Measurements from ENCODE around the gene MIA2.
"Not testable (repeated sequence)": the region's sequence is repeated elsewhere in the genome, so short reads cannot be mapped to it uniquely, and the experiment has no call there.

Gene MIA2

DNA sequence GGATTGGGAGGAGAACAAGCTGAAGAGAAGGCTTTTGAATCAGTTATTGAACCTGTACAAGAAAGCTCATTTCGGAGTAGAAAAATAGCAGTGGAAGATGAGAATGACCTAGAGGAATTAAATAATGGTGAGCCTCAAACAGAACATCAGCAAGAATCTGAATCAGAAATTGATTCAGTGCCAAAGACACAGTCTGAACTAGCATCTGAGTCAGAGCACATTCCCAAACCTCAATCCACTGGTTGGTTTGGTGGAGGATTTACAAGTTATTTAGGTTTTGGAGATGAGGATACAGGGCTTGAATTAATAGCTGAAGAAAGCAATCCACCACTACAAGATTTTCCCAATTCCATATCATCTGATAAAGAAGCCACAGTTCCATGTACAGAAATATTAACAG lies 13.5 kb downstream of the MIA2 start:
- TF ChIP-seq EZH2phosphoT487 (IDR thresholded peaks at IDR 0.05; ENCODE audit: borderline replicate concordance, low read length): no peak
- TF ChIP-seq, protein P1, sequence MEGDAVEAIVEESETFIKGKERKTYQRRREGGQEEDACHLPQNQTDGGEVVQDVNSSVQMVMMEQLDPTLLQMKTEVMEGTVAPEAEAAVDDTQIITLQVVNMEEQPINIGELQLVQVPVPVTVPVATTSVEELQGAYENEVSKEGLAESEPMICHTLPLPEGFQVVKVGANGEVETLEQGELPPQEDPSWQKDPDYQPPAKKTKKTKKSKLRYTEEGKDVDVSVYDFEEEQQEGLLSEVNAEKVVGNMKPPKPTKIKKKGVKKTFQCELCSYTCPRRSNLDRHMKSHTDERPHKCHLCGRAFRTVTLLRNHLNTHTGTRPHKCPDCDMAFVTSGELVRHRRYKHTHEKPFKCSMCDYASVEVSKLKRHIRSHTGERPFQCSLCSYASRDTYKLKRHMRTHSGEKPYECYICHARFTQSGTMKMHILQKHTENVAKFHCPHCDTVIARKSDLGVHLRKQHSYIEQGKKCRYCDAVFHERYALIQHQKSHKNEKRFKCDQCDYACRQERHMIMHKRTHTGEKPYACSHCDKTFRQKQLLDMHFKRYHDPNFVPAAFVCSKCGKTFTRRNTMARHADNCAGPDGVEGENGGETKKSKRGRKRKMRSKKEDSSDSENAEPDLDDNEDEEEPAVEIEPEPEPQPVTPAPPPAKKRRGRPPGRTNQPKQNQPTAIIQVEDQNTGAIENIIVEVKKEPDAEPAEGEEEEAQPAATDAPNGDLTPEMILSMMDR (IDR thresholded peaks at IDR 0.05; ENCODE audit: low read depth, low read length, poor library complexity, severe bottlenecking): no peak
- H3K4me2 ChIP-seq (ENCODE audit: low read length): no peak overlapping the region

DNA sequence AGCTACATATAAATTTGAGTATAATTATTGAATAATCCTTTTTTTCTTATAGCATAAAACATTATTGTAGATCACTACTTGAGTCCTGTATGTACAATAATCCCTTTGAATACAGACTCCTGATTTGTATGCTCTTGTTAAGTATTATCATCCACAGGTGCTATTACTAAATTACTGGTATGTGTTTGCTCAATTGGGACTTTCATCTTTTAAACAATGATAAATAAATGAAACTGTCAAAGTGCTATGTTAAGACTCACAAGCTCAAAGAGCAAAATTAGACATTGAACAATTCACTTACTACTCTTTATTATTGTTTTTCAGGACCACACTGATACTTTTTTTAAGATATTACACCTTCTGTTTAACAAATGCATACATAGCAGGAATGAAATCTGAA lies 17.8 kb downstream of the MIA2 start:
- no peaks in the 10 kb centered on the region for H3K36me3 ChIP-seq (ENCODE audit: control insufficient read depth, low read length)
- H3K4me1 ChIP-seq (ENCODE audit: control insufficient read depth, low read length): no peaks in the 10 kb centered on the region
- H3K79me2 ChIP-seq (ENCODE audit: control insufficient read depth, low read length): no peaks in the 10 kb centered on the region
- H3K9me2 ChIP-seq (replicated peaks; ENCODE audit: control insufficient read depth, low read length): no peaks in the 10 kb centered on the region
- no peak overlapping the region for H3K27ac ChIP-seq (ENCODE audit: low read depth, low read length)
- TF ChIP-seq EZH2phosphoT487 (IDR thresholded peaks at IDR 0.05; ENCODE audit: borderline replicate concordance, low read length): no peak
- TF ChIP-seq, protein P1 (IDR thresholded peaks at IDR 0.05; ENCODE audit: low read depth, low read length, poor library complexity, severe bottlenecking): no peak
- no peak overlapping the region for H3K4me3 ChIP-seq (ENCODE audit: low read length)
- no peaks in the 10 kb centered on the region for H4K20me1 ChIP-seq (ENCODE audit: control insufficient read depth, insufficient read depth, low read depth, low read length)
- peaks cover 4% of the 10 kb centered on the region; the same call in 1 of the 2 replicates for H3K27me3 ChIP-seq (ENCODE audit: control insufficient read depth, low read length)
- no peaks in the 10 kb centered on the region for H3F3A ChIP-seq (ENCODE audit: control insufficient read depth, insufficient read depth)
- no peak overlapping the region for H3K4me2 ChIP-seq (ENCODE audit: low read length)
- no peaks in the 10 kb centered on the region for H3K9me3 ChIP-seq (ENCODE audit: control insufficient read depth, insufficient read depth, low read length)

More for the DNA sequence above, 13.5 kb downstream of the MIA2 start:
- no peaks in the 10 kb centered on the region for H3K4me1 ChIP-seq (ENCODE audit: control insufficient read depth, low read length)
- no peaks in the 10 kb centered on the region for H3K36me3 ChIP-seq (ENCODE audit: control insufficient read depth, low read length)
- H3K27me3 ChIP-seq (ENCODE audit: control insufficient read depth, low read length): peaks cover 4% of the 10 kb centered on the region; the same call in 1 of the 2 replicates
- no peaks in the 10 kb centered on the region for H3K79me2 ChIP-seq (ENCODE audit: control insufficient read depth, low read length)
- no peak overlapping the region for H3K4me3 ChIP-seq (ENCODE audit: low read length)
- no peak overlapping the region for H3K27ac ChIP-seq (ENCODE audit: low read depth, low read length)
- no peaks in the 10 kb centered on the region for H3K9me3 ChIP-seq (ENCODE audit: control insufficient read depth, insufficient read depth, low read length)
- H3F3A ChIP-seq (ENCODE audit: control insufficient read depth, insufficient read depth): no peaks in the 10 kb centered on the region
- no peaks in the 10 kb centered on the region for H3K9me2 ChIP-seq (replicated peaks; ENCODE audit: control insufficient read depth, low read length)
- H4K20me1 ChIP-seq (ENCODE audit: control insufficient read depth, insufficient read depth, low read depth, low read length): no peaks in the 10 kb centered on the region

DNA sequence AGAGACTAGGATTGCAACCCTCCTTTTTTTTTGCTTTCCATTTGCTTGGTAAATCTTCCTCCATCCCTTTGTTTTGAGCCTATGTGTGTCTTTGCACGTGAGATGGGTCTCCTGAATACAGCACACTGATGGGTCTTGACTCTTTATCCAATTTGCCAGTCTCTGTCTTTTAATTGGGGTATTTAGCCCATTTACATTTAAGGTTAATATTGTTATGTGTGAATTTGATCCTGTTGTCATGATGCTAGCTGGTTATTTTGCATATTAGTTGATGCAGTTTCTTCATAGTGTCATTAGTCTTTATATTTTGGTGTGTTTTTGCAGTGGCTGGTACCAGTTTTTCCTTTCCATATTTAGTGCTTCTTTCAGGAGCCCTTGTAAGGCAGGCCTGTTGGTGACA lies 23.7 kb downstream of the MIA2 start:
- H3K9me2 ChIP-seq (replicated peaks; ENCODE audit: control insufficient read depth, low read length); H3K9me3 ChIP-seq (ENCODE audit: control insufficient read depth, insufficient read depth, low read length); H3K4me2 ChIP-seq (ENCODE audit: low read length); H3K27me3 ChIP-seq (ENCODE audit: control insufficient read depth, low read length); H3K4me1 ChIP-seq (ENCODE audit: control insufficient read depth, low read length); H3K36me3 ChIP-seq (ENCODE audit: control insufficient read depth, low read length); H3K27ac ChIP-seq (ENCODE audit: low read depth, low read length); H3K79me2 ChIP-seq (ENCODE audit: control insufficient read depth, low read length); H3K4me3 ChIP-seq (ENCODE audit: low read length); H3F3A ChIP-seq (ENCODE audit: control insufficient read depth, insufficient read depth); H4K20me1 ChIP-seq (ENCODE audit: control insufficient read depth, insufficient read depth, low read depth, low read length): not testable (repeated sequence)

DNA sequence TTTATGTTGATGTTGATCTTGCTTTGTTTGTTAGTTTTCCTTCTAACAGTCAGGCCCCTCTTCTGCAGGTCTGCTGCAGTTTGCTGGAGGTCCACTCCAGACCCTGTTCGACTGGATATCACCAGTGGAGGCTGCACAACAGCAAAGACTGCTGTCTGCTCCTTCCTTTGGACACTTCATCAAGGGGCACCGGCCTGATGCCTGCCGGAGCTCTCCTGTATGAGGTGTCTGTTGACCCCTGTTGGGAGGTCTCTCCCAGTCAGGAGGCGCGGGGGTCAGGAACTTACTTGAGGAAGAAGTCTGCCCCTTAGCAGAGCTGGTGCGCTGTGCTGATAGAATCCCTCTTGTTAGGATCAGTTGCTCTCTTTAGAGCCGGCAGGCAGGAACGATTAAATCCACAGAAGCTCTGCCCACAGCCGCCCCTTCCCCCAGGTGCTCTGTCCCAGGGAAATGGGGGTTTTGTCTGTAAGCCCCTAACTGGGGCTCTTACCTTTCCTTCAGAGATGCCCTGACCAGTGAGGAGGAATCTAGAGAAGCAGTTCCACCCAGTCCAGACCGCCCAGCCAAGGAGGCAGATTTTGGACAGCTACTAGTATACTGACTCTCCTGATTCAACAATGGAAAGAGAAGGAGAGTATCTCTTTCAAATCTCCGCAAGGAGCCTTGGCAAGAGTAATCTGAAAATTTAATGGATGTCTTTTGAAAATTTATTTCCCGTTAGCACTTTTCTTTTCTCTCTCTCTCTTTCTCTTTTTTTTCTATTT lies 25.2 kb downstream of the MIA2 start:
- Histone ChIP-seq H3K4me1 (ENCODE audit: control insufficient read depth, low read length) (no peaks in the 10 kb centered on the region), H3K36me3 (ENCODE audit: control insufficient read depth, low read length) (no peaks in the 10 kb centered on the region), H3K27ac (ENCODE audit: low read depth, low read length) (no peak overlapping the region), H3K79me2 (ENCODE audit: control insufficient read depth, low read length) (no peaks in the 10 kb centered on the region), H3K9me2 (replicated peaks; ENCODE audit: control insufficient read depth, low read length) (no peaks in the 10 kb centered on the region), H3K27me3 (ENCODE audit: control insufficient read depth, low read length) (no peaks in the 10 kb centered on the region), H3K4me2 (ENCODE audit: low read length) (no peak overlapping the region), H3K9me3 (ENCODE audit: control insufficient read depth, insufficient read depth, low read length) (no peaks in the 10 kb centered on the region), H3F3A (ENCODE audit: control insufficient read depth, insufficient read depth) (no peaks in the 10 kb centered on the region), H4K20me1 (ENCODE audit: control insufficient read depth, insufficient read depth, low read depth, low read length) (no peaks in the 10 kb centered on the region), H3K4me3 (ENCODE audit: low read length) (no peak overlapping the region)
- no peak for TF ChIP-seq EZH2phosphoT487 (IDR thresholded peaks at IDR 0.05; ENCODE audit: borderline replicate concordance, low read length)
- TF ChIP-seq, protein P1 (IDR thresholded peaks at IDR 0.05; ENCODE audit: low read depth, low read length, poor library complexity, severe bottlenecking): no peak

DNA sequence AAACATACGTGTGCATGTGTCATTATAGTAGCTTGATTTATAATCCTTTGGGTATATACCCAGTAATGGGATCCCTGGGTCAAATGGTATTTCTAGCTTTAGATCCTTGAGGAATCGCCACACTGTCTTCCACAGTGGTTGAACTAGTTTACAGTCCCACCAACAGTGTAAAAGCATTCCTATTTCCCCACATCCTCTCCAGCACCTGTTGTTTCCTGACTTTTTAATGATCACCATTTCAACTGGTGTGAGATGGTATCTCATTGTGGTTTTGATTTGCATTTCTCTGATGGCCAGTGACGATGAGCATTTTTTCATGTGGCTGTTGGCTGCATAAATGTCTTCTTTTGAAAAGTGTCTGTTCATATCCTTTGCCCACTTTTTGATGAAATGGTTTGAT lies 26.4 kb downstream of the MIA2 start:
- H3K36me3 ChIP-seq (ENCODE audit: control insufficient read depth, low read length); H3K9me3 ChIP-seq (ENCODE audit: control insufficient read depth, insufficient read depth, low read length): not testable (repeated sequence)

DNA sequence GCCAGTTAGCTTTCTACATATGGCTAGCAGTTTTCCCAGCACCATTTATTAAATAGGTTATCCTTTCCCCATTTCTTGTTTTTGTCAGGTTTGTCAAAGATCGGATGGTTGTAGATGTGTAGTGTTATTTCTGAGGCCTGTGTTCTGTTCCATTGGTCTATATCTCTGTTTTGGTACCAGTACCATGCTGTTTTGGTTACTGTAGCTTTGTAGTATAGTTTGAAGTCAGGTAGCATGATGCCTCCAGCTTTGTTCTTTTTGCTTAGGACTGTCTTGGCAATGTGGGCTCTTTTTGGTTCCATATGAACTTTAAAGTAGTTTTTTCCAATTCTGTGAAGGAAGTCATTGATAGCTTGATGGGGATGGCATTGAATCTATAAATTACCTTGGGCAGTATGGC lies 28.5 kb downstream of the MIA2 start:
- H3K4me2 ChIP-seq (ENCODE audit: low read length); H3K9me2 ChIP-seq (replicated peaks; ENCODE audit: control insufficient read depth, low read length); H3K36me3 ChIP-seq (ENCODE audit: control insufficient read depth, low read length); H3K4me3 ChIP-seq (ENCODE audit: low read length); H3K27ac ChIP-seq (ENCODE audit: low read depth, low read length); H3F3A ChIP-seq (ENCODE audit: control insufficient read depth, insufficient read depth); H3K9me3 ChIP-seq (ENCODE audit: control insufficient read depth, insufficient read depth, low read length); H3K27me3 ChIP-seq (ENCODE audit: control insufficient read depth, low read length); H3K79me2 ChIP-seq (ENCODE audit: control insufficient read depth, low read length); H4K20me1 ChIP-seq (ENCODE audit: control insufficient read depth, insufficient read depth, low read depth, low read length): not testable (repeated sequence)
- H3K4me1 ChIP-seq (ENCODE audit: control insufficient read depth, low read length): peaks cover 14% of the 10 kb centered on the region

More for the DNA sequence above, 26.4 kb downstream of the MIA2 start:
- H3K4me2 ChIP-seq (ENCODE audit: low read length); H3K27ac ChIP-seq (ENCODE audit: low read depth, low read length); H3K4me3 ChIP-seq (ENCODE audit: low read length); H3F3A ChIP-seq (ENCODE audit: control insufficient read depth, insufficient read depth); H3K4me1 ChIP-seq (ENCODE audit: control insufficient read depth, low read length); H3K9me2 ChIP-seq (replicated peaks; ENCODE audit: control insufficient read depth, low read length); H3K27me3 ChIP-seq (ENCODE audit: control insufficient read depth, low read length); H3K79me2 ChIP-seq (ENCODE audit: control insufficient read depth, low read length); H4K20me1 ChIP-seq (ENCODE audit: control insufficient read depth, insufficient read depth, low read depth, low read length): not testable (repeated sequence)
